CD14-positive monocyte (primary cell): ENCODE results near the gene PAM. TPM values are rescaled to one million over a fixed set of nuclear protein-coding genes. Genes with fewer than 3 reads are reported as not detected.

Experiments used
- DNase-seq, 3 donors: peaks; one replicate each; pipeline ENCODE4 v3.0.0-alpha.2; 2011 to 2022
- H2AFZ ChIP-seq: 2 replicates; pipeline ENCODE4 v1.6.0; 2012; ENCODE audit warnings: mild to moderate bottlenecking, low read depth, low read length, inconsistent platforms; ENCODE audit not compliant: insufficient read depth, poor library complexity, severe bottlenecking
- H3K27ac ChIP-seq, 2 donors: 1 replicate in 1 of 2; 2 replicates in 1 of 2; pipeline ENCODE4 v1.5.1; 2012 to 2013; ENCODE audit warnings: low read length in 2 of 2, control low read depth in 1 of 2, inconsistent platforms in 1 of 2, low read depth in 1 of 2, mild to moderate bottlenecking in 1 of 2
- H3K27me3 ChIP-seq, 2 donors: one replicate each; pipeline versions ENCODE4 v1.6.0 to v1.6.1; 2011 to 2013; ENCODE audit warnings: low read length in 2 of 2; ENCODE audit not compliant: control insufficient read depth in 2 of 2, insufficient read depth in 2 of 2
- H3K36me3 ChIP-seq, 2 donors: replicated peaks in 1 of 2; 1 replicate in 1 of 2; 2 replicates in 1 of 2; pipeline versions ENCODE4 v1.5.1 to v1.6.1; 2012 to 2013; ENCODE audit warnings: low read length in 2 of 2, control low read depth in 1 of 2, inconsistent platforms in 1 of 2, mild to moderate bottlenecking in 1 of 2; ENCODE audit not compliant: insufficient read depth in 2 of 2, control insufficient read depth in 1 of 2
- H3K4me1 ChIP-seq, 2 donors: 1 replicate in 1 of 2; 2 replicates in 1 of 2; pipeline versions ENCODE4 v1.5.1 to v1.6.1; 2012 to 2013; ENCODE audit warnings: low read length in 2 of 2, control low read depth in 1 of 2, inconsistent platforms in 1 of 2, mild to moderate bottlenecking in 1 of 2, moderate library complexity in 1 of 2; ENCODE audit not compliant: insufficient read depth in 2 of 2, control insufficient read depth in 1 of 2
- H3K4me2 ChIP-seq: replicated peaks from 2 replicates; pipeline ENCODE3; 2012; ENCODE audit warnings: low read length, moderate library complexity, mild to moderate bottlenecking; ENCODE audit not compliant: poor library complexity, severe bottlenecking; ENCODE audit errors: extremely low read depth
- H3K4me3 ChIP-seq, 3 experiments: fragments of 200-600 bp in 1 of 3; sonication (generic) in 1 of 3; replicated peaks in 1 of 3; 1 replicate in 2 of 3; 2 replicates in 1 of 3; pipeline ENCODE4 v1.5.1; 2011 to 2013; ENCODE audit warnings: low read length in 3 of 3, mild to moderate bottlenecking in 3 of 3, control low read depth in 2 of 3, low read depth in 2 of 3, inconsistent platforms in 1 of 3, moderate library complexity in 1 of 3
- H3K79me2 ChIP-seq: 2 replicates; pipeline ENCODE4 v1.6.0; 2012; ENCODE audit warnings: mild to moderate bottlenecking, control low read depth, inconsistent platforms, low read length, moderate library complexity; ENCODE audit not compliant: insufficient read depth
- H3K9ac ChIP-seq: 2 replicates; pipeline ENCODE4 v1.6.0; 2017; ENCODE audit warnings: low read length, mild to moderate bottlenecking; ENCODE audit not compliant: insufficient read depth, poor library complexity, severe bottlenecking
- H3K9me3 ChIP-seq, 2 donors: replicated peaks in 1 of 2; 1 replicate in 1 of 2; 2 replicates in 1 of 2; pipeline versions ENCODE4 v1.5.1 to v1.6.1; 2012 to 2013; ENCODE audit warnings: low read length in 2 of 2, control low read depth in 1 of 2; ENCODE audit not compliant: control insufficient read depth in 1 of 2, insufficient read depth in 1 of 2
- H4K20me1 ChIP-seq: 2 replicates; pipeline ENCODE4 v1.6.0; 2012; ENCODE audit warnings: mild to moderate bottlenecking, low read length, control low read depth, moderate library complexity; ENCODE audit not compliant: insufficient read depth
- H3K27ac Mint-ChIP-seq, 7 donors: one replicate each; pipeline ENCODE4 v1.8.0; 2020; ENCODE audit warnings: mild to moderate bottlenecking in 7 of 7, mixed read lengths in 7 of 7, moderate library complexity in 6 of 7, inconsistent platforms in 2 of 7
- H3K27me3 Mint-ChIP-seq, 3 donors: one replicate each; pipeline ENCODE4 v1.8.0; 2021 to 2022; ENCODE audit warnings: low read depth in 3 of 3, mild to moderate bottlenecking in 3 of 3, mixed read lengths in 3 of 3, moderate library complexity in 3 of 3, inconsistent platforms in 1 of 3
- H3K36me3 Mint-ChIP-seq, 2 donors: one replicate each; pipeline ENCODE4 v1.8.0; 2020; ENCODE audit warnings: mixed read lengths in 2 of 2, inconsistent platforms in 1 of 2, mild to moderate bottlenecking in 1 of 2
- H3K4me1 Mint-ChIP-seq: one replicate; pipeline ENCODE4 v1.8.0; 2020; ENCODE audit warnings: mild to moderate bottlenecking, mixed read lengths
- H3K4me3 Mint-ChIP-seq, 2 donors: one replicate each; pipeline ENCODE4 v1.8.0; 2020; ENCODE audit warnings: mild to moderate bottlenecking in 2 of 2, mixed read lengths in 2 of 2, moderate library complexity in 1 of 2
- H3K9me3 Mint-ChIP-seq, 7 donors: one replicate each; pipeline ENCODE4 v1.8.0; 2020 to 2022; ENCODE audit warnings: mixed read lengths in 7 of 7, mild to moderate bottlenecking in 6 of 7, moderate library complexity in 6 of 7, inconsistent platforms in 2 of 7
- CTCF ChIP-seq: fragments of 200-600 bp; IDR thresholded peaks from one replicate; pipeline ENCODE4 v1.8.0; 2022; ENCODE audit warnings: antibody characterized with exemption, mild to moderate bottlenecking
- WGBS: methylation state at CpG from one replicate; pipeline ENCODE4 v1.1.5; 2013; ENCODE audit warnings: missing lambda C conversion rate; ENCODE audit not compliant: insufficient coverage; 5-methylcytosine and 5-hydroxymethylcytosine counted together
- intact Hi-C, 2 donors: fragments of 100-400 bp; cut with micrococcal nuclease; formaldehyde crosslinking; loops; one replicate each; pipeline versions ENCODE4 v1.15.0 to v1.15.1; 2023
- polyA plus RNA-seq, 3 donors: library from polyadenylated mRNA; depleted of rRNA in 1 of 3; unstranded in 2 of 3; stranded (reverse) in 1 of 3; fragments of 300-500 nt in 2 of 3; fragments of >200 nt in 1 of 3; fragmentation: Illumina TruSeq in 2 of 3; gene quantifications; 1 replicate in 2 of 3; 2 replicates in 1 of 3; pipeline ENCODE4 v1.2.3, GENCODE V29; 2012 to 2021

PAM gene
- polyA plus RNA-seq, 3 donors, result 11.8 to 27.4 (median 12.8) TPM

- no peak overlapping the region for H2AFZ ChIP-seq
- no peaks in the 10 kb centered on the region for H3K9me3 Mint-ChIP-seq
- no peaks in the 10 kb centered on the region for H3K9me3 ChIP-seq
- no peaks in the 10 kb centered on the region for H3K79me2 ChIP-seq
- no peaks in the 10 kb centered on the region for H4K20me1 ChIP-seq
- H3K4me1 Mint-ChIP-seq, result peaks cover 5% of the 10 kb centered on the region
- no peak overlapping the region for H3K9ac ChIP-seq
- H3K4me1 ChIP-seq, result no peaks in the 10 kb centered on the region
- no peak for DNase-seq
- H3K4me2 ChIP-seq, result no peak overlapping the region
- H3K4me3 Mint-ChIP-seq, result no peak overlapping the region
- WGBS, result no CpG with 5 or more reads among the region's 3 CpGs
- H3K27me3 Mint-ChIP-seq, result peaks cover 0 to 2% (median 0%) of the 10 kb centered on the region in 3 donors
- H3K36me3 ChIP-seq, result no peaks in the 10 kb centered on the region
- H3K27ac ChIP-seq, result no peak overlapping the region
- intact Hi-C loops, result no loop called here
- H3K27me3 ChIP-seq, result no peaks in the 10 kb centered on the region
- no peak overlapping the region for H3K27ac Mint-ChIP-seq
- H3K36me3 Mint-ChIP-seq, result peaks cover 2 to 4% of the 10 kb centered on the region in 2 donors
- no peak for TF ChIP-seq CTCF
- no peak overlapping the region for H3K4me3 ChIP-seq
Observed at GRCh38 chr5:102974177-102974576, 219.1 kb downstream of the PAM start.

GRCh38 chr5:102975045-102975444 is 219.9 kb downstream of the PAM start:
- Mint-ChIP-seq H3K9me3 (no peaks in the 10 kb centered on the region), H3K4me3 (no peak overlapping the region), H3K27ac (no peak overlapping the region), H3K4me1 (no peaks in the 10 kb centered on the region), H3K27me3 (peaks cover 0 to 2% (median 0%) of the 10 kb centered on the region in 3 donors), H3K36me3 (peaks cover 2 to 4% of the 10 kb centered on the region in 2 donors)
- H3K9ac ChIP-seq, result no peak overlapping the region
- H3K4me2 ChIP-seq, result no peak overlapping the region
- no peaks in the 10 kb centered on the region for H3K36me3 ChIP-seq
- no peak overlapping the region for H3K4me3 ChIP-seq
- no peaks in the 10 kb centered on the region for H3K4me1 ChIP-seq
- H3K27me3 ChIP-seq, result no peaks in the 10 kb centered on the region
- no peak for DNase-seq
- H3K9me3 ChIP-seq, result no peaks in the 10 kb centered on the region
- H2AFZ ChIP-seq, result no peak overlapping the region
- 83% methylated on average over 1 of the region's 4 CpGs for WGBS
- no peaks in the 10 kb centered on the region for H4K20me1 ChIP-seq
- no peak overlapping the region for H3K27ac ChIP-seq
- intact Hi-C loops, result no loop called here
- H3K79me2 ChIP-seq, result no peaks in the 10 kb centered on the region
- no peak for TF ChIP-seq CTCF
